ENCODE results near the gene CLTB. TPM values are rescaled to one million over a fixed set of nuclear protein-coding genes. Genes with fewer than 3 reads are reported as not detected.
A peak's percentile ranks its signal among the peaks of the same experiment; 100 is the strongest.
"Not testable (repeated sequence)": the region's sequence is repeated elsewhere in the genome, so short reads cannot be mapped to it uniquely, and the experiment has no call there.

Gene CLTB
- total RNA-seq, 1 experiment from 2014 or later = 138 TPM

GRCh38 chr5:176427971-176428370, 11.6 kb upstream of the CLTB start:
- peak; percentile 31 for DNase-seq (ENCODE audit: low read depth)

DNA sequence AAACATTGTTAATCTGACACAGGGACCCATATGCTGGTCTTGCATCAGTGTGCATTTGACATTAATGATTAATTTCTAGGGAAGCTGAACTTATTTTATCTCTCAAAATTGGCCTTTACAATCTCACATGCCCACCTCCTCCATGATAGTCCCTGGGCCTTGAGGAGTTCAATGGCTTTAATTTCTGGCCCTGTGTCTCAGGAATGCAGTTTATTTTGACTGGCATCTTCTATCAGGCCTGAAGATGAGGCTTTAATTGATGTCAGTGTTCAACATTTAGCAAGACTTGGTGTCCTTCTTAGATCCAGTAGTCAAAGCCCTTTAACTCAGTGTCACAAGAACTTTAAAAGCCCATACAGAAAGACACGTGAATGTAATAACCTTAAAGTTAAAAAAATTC, 10.5 kb upstream of the CLTB start:
- DNase-seq (ENCODE audit: low read depth) = no peak

GRCh38 chr5:176425791-176426190, 9.5 kb upstream of the CLTB start:
- DNase-seq (ENCODE audit: low read depth) = no peak

GRCh38 chr5:176425138-176425537, 8.8 kb upstream of the CLTB start:
- no peak for DNase-seq (ENCODE audit: low read depth)

DNA sequence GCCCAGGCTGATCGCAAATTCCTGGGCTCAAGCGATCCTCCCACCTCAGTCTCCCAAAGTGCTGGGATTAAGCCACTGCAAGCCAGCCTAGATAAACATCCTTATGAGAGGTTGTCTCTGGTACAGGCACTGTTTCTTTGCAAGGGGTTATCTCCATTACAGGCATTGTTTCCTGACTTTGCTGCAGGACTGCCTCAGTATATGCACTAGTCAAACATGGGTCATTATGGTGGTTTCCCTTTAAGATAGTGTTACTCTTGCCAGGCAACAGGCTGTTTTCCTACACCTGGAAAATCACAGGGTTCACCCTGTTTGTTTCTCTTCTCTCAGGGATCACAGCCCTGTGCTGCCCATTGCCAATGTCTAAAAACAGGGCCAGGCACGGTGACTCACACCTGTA, 7.8 kb upstream of the CLTB start:
- DNase-seq (ENCODE audit: low read depth) = no peak

GRCh38 chr5:176420972-176421544, 4.7 kb upstream of the CLTB start:
- no peak for DNase-seq (ENCODE audit: low read depth)

GRCh38 chr5:176420086-176420485, 3.7 kb upstream of the CLTB start:
- DNase-seq (ENCODE audit: low read depth) = no peak

GRCh38 chr5:176418251-176418650, 1.9 kb upstream of the CLTB start:
- DNase-seq (ENCODE audit: low read depth) = no peak

DNA sequence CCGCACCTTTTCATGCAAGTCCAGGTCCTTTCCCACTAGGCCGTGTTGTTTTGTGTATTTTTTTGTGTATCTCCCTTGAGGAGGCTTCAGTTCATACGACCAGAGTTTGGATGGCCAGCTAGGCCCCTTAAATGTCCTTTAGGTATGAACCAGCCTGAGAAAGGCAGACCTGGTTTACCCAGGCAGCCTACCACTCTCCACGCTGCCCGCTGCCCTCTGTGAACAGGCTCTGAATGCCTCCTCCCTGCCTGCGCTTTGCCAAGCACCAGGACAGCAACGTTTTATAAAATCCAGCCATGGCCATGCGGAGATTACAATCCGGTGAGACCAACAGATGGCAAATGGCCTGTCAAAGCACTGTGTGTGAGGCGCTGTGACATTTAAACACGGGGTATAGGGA, 626 bp upstream of the CLTB start:
- no peak for DNase-seq (ENCODE audit: low read depth)

- DNase-seq (ENCODE audit: low read depth) = no peak
Observed at GRCh38 chr5:176415240-176415951, 943 bp downstream of the CLTB start.

DNA sequence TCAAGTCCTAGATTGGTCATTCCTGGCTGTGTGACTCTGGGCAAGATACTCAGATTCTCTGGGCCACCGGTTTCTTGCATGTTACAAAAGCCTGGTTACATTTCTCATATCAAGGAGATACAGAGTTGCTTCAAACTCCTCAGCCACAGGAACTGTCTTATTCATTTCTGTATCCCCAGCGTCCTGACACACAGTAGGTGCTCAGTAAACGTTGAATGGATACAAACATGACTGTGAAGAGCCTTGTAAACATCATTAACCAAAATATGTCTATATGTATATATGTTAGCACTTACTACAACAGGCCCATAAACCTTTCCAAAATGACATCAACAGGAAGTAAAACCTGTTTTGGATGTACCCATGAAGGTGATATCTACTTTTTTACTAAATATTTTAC, 1.6 kb downstream of the CLTB start:
- no peak for DNase-seq (ENCODE audit: low read depth)

- DNase-seq (ENCODE audit: low read depth) = no peak
Observed at GRCh38 chr5:176413709-176414191, 2.6 kb downstream of the CLTB start.

- DNase-seq (ENCODE audit: low read depth) = peak; percentile 72
Observed at GRCh38 chr5:176413255-176413565, 3.1 kb downstream of the CLTB start.

DNA sequence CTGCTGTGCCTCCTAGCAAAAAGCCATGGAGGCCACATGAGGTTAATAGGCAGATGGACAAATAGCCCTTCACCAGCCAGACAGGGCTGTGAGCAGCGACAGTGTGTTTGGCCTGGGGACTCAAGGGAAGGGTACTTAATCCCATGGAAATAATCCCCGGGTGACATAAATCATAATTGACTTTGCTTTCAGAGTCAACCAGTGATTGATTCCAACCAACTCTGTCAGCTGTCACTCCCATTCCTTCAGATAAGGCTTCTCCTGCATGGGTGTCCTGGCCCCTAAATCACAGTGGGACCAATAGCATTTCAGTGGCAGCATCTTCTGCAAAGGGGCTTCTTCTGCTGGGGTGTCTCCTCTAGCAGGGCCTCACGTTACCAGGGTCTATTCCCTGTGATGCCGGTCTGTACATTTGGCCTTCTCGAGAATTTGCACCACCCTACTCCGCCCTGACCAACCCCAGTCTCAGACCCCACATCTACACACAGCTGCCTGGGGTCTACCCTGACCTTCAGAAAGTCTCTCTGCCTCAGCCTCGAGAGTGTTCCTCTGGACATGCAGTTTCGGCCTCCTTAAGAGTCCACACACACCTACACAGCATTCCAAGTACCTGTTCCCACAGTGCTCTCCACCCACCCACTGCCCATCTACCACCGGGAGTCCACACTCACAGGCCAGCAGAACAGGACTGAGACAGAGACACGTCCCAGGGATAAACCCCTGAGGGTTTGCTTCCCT, 3.7 kb downstream of the CLTB start:
- DNase-seq (ENCODE audit: low read depth) = no peak

DNA sequence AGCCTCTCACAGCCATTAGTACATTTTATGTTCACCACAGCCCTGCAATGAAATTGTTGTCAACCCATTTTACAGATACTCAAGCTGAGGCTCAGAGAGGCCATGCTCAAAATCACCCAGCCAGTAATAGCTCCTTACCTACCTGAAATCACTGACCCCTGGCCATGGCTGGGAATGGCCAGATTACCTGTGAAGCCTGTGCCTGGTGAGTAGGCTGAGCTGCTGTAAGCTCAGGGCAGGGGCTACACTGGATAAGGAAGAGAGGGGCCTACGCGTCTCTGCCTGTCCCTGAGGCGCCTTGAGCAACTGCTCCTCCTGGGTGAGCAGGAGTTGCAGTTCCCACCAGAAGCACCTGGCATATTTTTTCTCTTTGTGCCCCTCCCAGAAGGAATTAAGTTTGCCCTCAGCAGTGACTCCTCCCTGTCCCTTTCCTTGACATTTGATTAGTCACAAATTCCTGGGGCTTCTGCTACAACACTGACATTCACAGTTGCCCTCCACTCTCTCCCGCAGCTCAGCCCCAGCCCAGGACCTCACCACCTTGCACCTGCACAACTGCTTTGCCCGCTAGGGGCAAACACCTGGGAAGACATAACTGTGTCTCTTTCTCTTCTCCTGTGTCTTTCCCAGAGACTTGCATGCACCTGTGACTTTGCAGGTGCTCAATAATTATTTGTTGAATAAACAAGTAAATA, 5.7 kb downstream of the CLTB start:
- no peak for DNase-seq (ENCODE audit: low read depth)

GRCh38 chr5:176409765-176410164, 6.6 kb downstream of the CLTB start:
- DNase-seq (ENCODE audit: low read depth) = no peak

DNA sequence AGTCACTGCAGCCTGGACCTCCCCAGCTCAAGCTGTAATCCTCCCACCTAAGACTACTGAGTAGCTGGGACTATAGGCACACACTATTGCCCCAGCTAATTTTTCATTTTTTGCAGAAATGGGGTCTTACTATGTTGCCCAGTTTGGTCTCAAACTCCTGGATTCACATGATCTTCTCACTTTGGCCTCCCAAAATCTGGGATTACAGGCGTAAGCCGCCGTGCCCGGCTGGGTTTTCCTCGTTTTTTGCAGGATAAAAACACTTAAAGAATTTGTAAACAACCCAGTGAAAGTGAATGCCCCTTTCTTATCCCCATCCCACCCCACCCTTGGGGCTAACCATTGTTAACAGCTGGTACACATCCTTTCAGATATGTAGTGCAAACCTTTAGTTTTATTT, 7.7 kb downstream of the CLTB start:
- no peak for DNase-seq (ENCODE audit: low read depth)

- not testable (repeated sequence) for DNase-seq (ENCODE audit: low read depth)
Observed at GRCh38 chr5:176408252-176408573, 8.1 kb downstream of the CLTB start.

GRCh38 chr5:176407456-176408251, 8.7 kb downstream of the CLTB start:
- no peak for DNase-seq (ENCODE audit: low read depth)

DNA sequence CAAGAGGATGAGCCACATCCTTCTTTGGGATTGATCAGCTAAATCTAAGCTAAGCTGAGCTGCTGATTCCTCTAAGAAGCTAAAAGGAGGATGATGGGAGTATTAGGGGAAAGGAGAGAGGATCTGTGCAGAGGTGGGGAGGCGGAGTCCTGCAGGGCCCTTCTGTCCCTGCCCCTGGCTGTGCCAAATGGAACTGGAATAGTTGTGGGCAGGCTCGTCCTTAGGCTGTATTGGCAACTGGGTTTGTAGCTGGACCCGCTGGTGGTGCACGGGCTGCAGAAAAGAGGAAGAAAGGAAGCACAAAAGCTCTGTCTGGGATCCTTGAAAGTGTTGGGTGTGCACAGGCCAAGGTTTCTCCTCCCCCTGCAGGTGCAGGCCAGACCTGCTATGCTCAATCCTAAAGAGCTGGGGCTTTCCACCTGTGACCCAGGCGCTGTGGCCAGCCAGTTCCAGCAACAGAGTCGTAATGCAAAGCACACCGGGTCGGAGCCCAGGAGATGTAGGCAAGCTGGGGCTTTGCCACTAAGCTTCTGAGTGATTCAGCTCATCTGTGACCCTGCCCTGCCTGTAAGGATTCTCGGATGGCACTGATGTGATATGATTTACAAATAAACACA, 9.8 kb downstream of the CLTB start:
- no peak for DNase-seq (ENCODE audit: low read depth)
